ENCODE measurements around the gene KCNIP4. TPM values are rescaled to one million over a fixed set of nuclear protein-coding genes. Genes with fewer than 3 reads are reported as not detected.
"Not testable (repeated sequence)": the region's sequence is repeated elsewhere in the genome, so short reads cannot be mapped to it uniquely, and the experiment has no call there.

The KCNIP4 gene
- not detected for total RNA-seq

GRCh38 chr4:21948347-21949072 lies at the start of gene KCNIP4:
TSS of gene KCNIP4 (minus strand) at chr4:21948772.
- peak in 1 of 3 donors; percentile 9 for DNase-seq (ENCODE audit: low read depth in 2 of 3, low spot score in 2 of 3)

GRCh38 chr4:21996618-21997017 lies 48.0 kb upstream of the KCNIP4 start:
- not testable (repeated sequence) for DNase-seq (ENCODE audit: low read depth in 2 of 3, low spot score in 2 of 3)

GRCh38 chr4:21992330-21992729 lies 43.8 kb upstream of the KCNIP4 start:
- DNase-seq (ENCODE audit: low read depth in 2 of 3, low spot score in 2 of 3), result no peak

GRCh38 chr4:21991562-21991961 lies 43.0 kb upstream of the KCNIP4 start:
- DNase-seq (ENCODE audit: low read depth in 2 of 3, low spot score in 2 of 3), result no peak

- DNase-seq (ENCODE audit: low read depth in 2 of 3, low spot score in 2 of 3), result no peak
Measured at GRCh38 chr4:21991050-21991449, 42.5 kb upstream of the KCNIP4 start.

- DNase-seq (ENCODE audit: low read depth in 2 of 3, low spot score in 2 of 3), result no peak
Measured at GRCh38 chr4:21989351-21989750, 40.8 kb upstream of the KCNIP4 start.

GRCh38 chr4:21986307-21986706 lies 37.7 kb upstream of the KCNIP4 start:
- DNase-seq (ENCODE audit: low read depth in 2 of 3, low spot score in 2 of 3), result no peak

- DNase-seq (ENCODE audit: low read depth in 2 of 3, low spot score in 2 of 3), result no peak
Measured at GRCh38 chr4:21982087-21982486, 33.5 kb upstream of the KCNIP4 start.

- DNase-seq (ENCODE audit: low read depth in 2 of 3, low spot score in 2 of 3), result no peak
Measured at GRCh38 chr4:21979196-21979595, 30.6 kb upstream of the KCNIP4 start.

GRCh38 chr4:21976166-21976565 lies 27.6 kb upstream of the KCNIP4 start:
- no peak for DNase-seq (ENCODE audit: low read depth in 2 of 3, low spot score in 2 of 3)

GRCh38 chr4:21973850-21974249 lies 25.3 kb upstream of the KCNIP4 start:
- no peak for DNase-seq (ENCODE audit: low read depth in 2 of 3, low spot score in 2 of 3)

GRCh38 chr4:21964762-21965319 lies 16.3 kb upstream of the KCNIP4 start:
- no peak for DNase-seq (ENCODE audit: low read depth in 2 of 3, low spot score in 2 of 3)

- no peak for DNase-seq (ENCODE audit: low read depth in 2 of 3, low spot score in 2 of 3)
Measured at GRCh38 chr4:21962691-21963090, 14.1 kb upstream of the KCNIP4 start.

- DNase-seq (ENCODE audit: low read depth in 2 of 3, low spot score in 2 of 3), result no peak
Measured at GRCh38 chr4:21960793-21961192, 12.2 kb upstream of the KCNIP4 start.

- DNase-seq (ENCODE audit: low read depth in 2 of 3, low spot score in 2 of 3), result no peak
Measured at GRCh38 chr4:21954916-21955315, 6.3 kb upstream of the KCNIP4 start.

- no peak for DNase-seq (ENCODE audit: low read depth in 2 of 3, low spot score in 2 of 3)
Measured at GRCh38 chr4:21953653-21954052, 5.1 kb upstream of the KCNIP4 start.

- no peak for DNase-seq (ENCODE audit: low read depth in 2 of 3, low spot score in 2 of 3)
Measured at GRCh38 chr4:21952549-21952948, 4.0 kb upstream of the KCNIP4 start.

GRCh38 chr4:21949073-21949457 lies 493 bp upstream of the KCNIP4 start:
- DNase-seq (ENCODE audit: low read depth in 2 of 3, low spot score in 2 of 3), result no peak

- no peak for DNase-seq (ENCODE audit: low read depth in 2 of 3, low spot score in 2 of 3)
Measured at GRCh38 chr4:21947791-21948346, 703 bp downstream of the KCNIP4 start.

GRCh38 chr4:21946858-21947257 lies 1.7 kb downstream of the KCNIP4 start:
- no peak for DNase-seq (ENCODE audit: low read depth in 2 of 3, low spot score in 2 of 3)

- no peak for DNase-seq (ENCODE audit: low read depth in 2 of 3, low spot score in 2 of 3)
Measured at GRCh38 chr4:21921526-21922180, 26.9 kb downstream of the KCNIP4 start.

GRCh38 chr4:21915761-21916160 lies 32.8 kb downstream of the KCNIP4 start:
- no peak for DNase-seq (ENCODE audit: low read depth in 2 of 3, low spot score in 2 of 3)
